NCI-H1417 (cell line): ENCODE measurements around the gene ARHGAP8.
"Not testable (repeated sequence)": the region's sequence is repeated elsewhere in the genome, so short reads cannot be mapped to it uniquely, and the experiment has no call there.

Source experiments
- DNase-seq, 3 experiments: peaks; one replicate each; lab custom pipeline; 2025; lab: John Stamatoyannopoulos, UW

ARHGAP8 gene

DNA sequence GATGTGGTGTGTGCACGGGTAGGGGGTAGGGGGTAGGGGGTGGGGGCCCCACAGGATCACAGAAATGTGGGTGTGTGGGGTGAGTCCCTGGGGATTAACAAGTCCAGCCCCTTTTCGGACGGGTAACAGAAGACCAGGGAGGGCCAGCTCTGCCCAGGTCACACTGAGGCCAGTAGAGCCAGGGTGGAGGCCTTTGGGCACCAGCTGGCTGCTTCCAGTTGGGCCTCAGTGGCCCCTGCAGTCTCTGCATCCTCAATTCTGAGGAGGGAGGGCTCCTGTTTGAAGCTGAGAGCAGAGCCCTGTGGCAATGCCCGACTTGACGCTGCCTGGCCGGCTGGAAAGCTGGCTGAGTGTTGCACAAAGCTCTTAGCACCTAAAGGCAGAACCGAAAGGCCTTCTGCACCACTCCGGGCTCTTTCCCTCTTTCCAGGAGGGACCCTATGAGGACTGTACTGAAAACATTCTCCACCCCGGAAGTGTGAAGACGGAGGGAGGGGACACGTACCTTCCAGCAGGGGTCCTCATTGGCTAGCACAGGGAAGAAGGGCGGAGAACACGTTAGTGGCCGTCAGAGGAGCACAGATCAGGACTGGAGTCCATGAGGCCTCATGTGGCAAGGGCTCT lies 137.0 kb downstream of the ARHGAP8 start:
- DNase-seq, result peak in 1 of 3 experiments; percentile 13

DNA sequence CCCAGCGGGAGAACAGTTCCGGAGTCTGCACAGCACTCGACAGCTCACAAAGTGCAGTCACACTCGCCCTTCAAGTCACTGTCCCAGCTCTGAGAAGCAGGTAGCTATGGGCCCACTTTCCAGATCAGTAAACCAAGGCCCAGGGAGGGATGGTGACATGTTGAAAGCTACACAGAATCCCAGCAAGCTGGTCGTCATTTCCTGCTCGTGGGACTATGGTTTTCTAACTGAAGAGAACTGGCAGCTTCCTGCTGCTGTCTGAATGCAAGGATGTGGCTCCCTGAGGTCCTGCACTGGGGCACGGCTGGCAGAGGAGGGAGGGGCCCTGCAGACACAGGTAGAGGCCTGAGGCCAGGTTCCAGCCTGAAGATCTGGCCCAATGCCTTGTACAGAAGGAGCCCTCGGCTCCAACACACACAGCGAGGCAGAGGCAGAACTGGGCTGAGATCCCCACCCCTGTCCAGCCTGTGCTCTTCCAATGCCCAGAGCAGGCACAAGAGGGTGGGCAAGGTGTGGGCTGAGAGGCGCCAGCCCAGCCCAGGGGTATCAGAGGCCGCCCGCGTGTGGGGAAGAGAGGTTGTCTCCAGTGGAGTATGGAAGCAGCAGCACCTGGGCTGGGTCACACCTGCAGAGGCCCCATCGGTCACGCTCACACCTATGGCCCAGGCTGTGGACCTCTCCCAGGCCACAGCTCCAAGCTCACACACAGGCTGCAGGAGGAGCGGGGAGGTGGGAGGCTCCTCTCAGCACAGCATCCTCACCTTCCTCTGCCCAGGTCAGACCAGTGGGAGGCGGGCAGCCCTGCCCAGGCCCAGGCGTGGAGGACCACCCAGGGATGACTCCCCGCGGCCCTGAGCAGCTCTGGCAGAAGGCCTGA lies 138.3 kb downstream of the ARHGAP8 start:
- DNase-seq, result no peak

DNA sequence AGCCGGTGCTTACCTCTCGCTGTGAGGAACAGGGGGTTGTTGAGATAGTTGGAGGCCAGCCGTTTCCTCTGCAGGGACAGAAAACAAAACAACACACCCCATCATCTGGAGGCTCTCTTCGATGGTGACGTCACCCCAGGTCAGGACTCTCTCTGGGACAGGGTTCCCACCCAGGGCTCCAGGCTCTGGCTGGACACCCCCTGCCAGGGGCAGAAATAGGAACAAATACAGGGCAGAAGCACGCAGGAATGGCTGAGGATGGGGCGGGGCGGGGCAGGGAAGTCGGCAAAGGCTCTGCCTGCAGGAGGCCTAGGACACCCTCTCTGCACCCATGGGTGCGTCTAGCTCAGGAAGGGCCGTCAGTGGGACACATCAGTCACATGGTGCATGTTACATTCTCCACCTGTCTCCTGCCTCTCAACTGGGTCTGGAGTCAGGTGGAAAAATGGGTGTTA lies 138.9 kb downstream of the ARHGAP8 start:
- DNase-seq, result no peak

DNA sequence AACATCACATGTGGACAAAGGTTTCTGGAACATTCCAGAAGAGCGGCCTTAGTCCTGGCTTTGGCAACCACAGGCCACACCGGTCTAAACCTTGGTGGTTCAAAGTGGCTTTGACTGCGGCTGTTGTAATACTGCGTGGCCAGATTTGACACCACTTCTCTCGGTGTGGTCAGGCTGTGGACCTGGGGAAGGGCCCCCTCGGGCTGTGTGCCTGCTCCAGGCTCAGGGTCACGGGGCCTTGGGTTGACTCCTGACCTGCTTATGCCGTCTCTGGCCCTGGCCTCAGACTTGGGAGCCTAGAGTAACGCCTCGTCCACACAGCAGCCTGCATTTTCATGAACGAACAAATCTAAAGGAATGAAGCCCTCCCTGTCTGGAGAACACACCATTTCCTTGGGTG lies 139.4 kb downstream of the ARHGAP8 start:
- no peak for DNase-seq

DNA sequence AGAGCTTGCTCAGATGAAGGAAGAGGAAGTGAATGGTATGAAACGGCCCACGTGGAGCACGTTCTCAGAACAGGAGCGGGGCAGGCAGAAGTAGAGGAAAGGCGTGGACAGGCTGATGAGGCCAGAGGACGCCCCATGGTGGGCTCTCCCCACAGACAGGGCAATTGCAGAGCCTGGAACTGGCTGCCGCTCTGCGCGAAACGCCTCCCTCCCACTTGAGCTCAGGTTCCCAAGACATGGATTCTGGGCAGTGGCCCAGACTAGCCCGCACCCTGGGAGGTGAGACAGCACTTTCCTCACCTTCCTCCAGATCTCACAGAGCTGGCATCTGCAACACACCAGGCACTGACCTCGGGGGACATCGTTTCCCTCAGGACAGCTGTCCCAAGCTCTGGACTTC lies 139.9 kb downstream of the ARHGAP8 start:
- DNase-seq, result no peak

DNA sequence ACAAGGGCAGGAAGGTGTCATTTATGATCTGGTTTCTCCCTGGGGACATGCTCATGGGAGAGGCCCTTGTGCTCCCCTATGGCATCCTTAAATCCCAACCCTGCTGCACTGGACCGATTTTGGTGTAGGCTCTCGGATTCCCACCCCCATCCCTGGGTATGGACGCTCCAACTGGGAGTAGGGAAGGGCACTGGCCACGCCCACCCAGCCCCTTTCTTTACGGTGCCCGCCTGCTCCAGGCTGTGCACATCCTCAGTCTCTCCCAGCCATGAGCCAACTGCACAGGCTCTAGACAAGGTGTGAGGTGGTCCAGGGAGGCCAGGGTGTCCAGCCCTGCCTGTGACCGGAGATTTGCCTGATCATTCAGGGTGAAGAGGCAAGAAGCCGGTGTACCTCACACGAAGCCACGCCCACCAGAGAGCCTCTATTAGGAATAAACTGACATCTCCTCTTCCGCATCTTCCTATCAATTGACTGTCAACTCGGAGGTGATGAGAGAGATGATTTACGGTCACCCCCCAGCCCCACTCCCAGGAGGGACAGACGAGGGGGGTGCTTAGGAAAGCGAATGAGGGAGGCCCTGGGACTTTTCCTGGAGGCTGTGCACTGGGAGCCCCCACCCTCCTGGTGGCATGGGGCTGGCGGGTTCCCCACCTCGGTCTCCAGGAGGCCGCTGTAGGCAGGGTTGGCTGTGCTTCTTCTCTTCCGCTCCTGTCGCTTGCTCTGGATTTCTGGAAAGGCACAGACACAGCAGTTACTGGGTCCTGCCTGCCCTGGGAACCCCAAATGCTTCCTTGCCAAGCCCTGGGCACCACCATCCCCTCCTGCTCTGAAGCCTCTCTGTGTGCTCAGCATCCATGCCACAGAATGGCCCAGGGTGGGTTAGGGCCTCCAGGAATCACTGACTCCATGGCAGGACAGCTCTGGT lies 140.7 kb downstream of the ARHGAP8 start:
- no peak for DNase-seq

DNA sequence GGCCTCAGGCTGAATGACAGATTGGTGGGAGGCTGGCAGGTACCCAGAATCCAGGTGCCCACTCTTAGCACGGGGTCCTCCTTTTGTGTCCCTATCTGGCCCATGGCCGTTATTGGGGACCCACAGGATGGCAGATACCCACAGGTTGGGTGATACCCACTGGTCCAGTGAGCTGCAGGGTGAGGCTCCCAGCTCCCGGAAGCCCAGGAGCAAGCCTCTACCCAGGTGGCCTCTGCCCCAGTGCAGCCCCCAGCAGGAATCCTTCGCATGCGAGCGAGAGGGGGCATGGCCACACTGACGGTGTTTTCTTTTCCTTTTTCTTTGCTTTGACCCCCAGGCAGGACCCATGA lies 141.3 kb downstream of the ARHGAP8 start:
- no peak for DNase-seq

DNA sequence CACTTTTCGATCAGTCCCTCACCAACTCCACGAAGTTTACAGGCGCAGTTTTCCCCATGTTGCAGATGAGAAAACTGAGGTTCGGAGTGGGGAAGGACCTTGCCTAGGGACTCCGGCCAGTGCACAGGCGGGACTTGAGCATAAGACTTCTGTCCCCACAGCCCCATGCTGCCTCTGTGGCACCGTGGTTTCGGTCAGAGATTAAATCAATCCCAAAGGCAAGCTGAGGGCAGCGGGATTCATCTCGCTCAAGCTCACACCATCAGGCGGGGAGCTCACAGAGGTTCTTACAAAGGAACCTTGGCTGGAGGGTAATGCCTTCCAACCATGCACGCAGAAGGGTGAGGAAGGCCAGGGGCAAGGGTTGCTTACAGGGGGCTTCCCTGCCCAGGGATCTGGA lies 141.9 kb downstream of the ARHGAP8 start:
- DNase-seq, result no peak

DNA sequence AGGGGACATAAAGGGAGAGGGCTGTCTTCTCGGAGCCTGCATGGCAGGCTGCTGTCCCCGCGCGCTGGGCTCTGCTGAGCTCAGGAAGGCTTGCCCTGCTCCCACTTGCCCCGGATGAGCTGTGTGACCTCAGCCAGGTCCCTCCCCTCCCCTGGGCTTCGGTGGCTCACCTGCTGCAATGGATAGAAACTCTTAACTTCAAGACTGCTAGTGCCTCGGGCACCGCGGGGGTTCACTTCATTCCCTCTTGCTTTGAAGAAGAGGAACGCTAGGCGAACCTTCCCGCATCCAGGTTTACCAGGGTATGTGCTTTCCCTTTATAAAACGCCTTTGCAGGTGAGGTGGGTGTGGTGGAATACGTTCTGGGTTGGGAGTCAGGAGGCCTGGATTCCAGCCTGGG lies 142.4 kb downstream of the ARHGAP8 start:
- DNase-seq, result no peak

DNA sequence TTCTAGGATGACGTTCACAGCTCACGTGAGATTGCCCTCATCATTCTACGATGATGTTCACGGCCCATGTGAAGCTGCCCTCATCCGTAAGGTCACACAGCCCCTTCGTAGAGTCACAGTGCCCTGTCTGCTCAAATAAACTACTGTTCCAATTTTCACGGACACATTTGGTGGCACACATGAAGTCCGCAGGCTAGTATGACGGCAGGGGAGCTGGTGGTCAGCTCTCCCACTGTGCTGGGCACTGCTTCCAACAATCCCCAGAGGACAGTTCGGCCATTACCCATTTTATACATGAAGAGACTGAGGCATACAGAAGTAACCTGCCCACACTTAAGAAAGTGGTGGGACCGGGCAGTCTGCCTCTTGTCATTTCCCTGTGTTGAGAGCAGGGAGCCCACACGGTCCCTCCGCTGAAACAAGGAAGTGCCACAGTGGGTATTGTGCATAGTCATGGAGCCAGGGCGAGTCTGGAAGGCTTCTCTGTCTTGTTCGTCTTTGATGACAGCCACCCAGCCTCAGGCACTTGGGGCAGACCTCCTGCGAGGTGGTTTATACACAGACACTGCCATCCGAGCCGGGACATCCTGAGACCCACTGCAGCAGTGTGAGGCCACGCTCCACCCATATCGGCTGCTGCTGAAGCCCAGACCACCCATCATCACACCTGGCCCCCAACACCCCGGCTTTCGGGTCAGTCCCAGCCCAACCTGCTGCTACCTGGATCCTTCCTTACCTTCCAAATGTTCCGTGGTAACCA lies 143.1 kb downstream of the ARHGAP8 start:
- no peak for DNase-seq

DNA sequence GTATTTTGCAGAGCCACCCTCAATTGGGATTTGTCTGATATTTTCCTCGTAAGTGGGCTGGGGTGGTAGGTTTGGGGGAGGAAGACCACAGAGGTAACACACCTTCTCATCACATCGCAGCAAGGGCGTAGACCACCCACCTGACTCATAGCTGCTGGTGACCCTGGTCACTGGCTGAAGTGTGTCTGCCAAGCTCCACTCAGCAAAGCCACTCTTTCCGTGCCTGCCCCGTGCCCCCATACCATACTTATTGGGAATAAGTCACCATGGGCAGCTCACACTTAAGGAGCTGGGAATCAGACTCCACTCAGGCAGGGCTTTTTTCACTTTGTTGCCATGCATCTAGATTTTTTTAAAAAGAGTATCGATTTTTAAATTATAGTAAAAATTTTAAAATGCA lies 145.9 kb downstream of the ARHGAP8 start:
- no peak for DNase-seq

DNA sequence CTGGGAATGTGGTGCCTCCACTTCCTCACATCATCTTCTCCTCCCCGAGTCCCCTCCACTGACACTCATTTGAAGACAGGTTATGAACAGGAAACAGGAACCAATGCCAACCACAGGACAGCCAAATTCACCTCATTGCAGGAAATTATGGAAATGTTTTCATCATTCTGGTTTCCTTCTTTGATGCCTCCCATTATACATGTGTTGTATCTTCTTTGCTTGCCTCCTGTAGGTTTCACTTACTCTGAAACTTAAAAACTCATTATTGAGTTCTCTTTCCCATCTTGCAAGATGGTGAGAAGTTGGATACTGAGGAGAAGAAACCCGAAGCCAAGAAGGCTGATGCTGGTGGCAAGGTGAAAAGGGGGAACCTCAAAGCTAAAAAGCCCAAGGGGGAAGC lies 148.9 kb downstream of the ARHGAP8 start:
- DNase-seq, result no peak

DNA sequence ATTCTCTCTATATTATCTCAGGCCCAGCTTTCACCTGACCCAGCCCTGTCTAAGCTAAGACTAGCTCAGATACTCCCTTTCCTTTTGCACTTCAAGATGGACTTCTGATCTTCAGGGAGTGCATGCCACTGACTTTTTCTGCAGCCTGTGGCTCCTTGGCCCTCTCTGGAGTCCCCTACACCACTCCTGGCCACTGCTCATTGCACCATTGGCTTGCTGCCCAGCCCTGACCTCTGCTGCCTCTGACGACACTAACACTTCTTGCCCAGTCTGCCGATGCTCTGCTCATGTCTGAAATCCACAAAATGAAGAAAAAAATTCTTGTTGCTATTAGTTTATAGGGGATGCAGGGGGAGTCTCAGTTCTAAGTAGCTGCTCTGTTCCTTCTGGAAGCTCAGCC lies 150.8 kb downstream of the ARHGAP8 start:
- DNase-seq, result not testable (repeated sequence)

DNA sequence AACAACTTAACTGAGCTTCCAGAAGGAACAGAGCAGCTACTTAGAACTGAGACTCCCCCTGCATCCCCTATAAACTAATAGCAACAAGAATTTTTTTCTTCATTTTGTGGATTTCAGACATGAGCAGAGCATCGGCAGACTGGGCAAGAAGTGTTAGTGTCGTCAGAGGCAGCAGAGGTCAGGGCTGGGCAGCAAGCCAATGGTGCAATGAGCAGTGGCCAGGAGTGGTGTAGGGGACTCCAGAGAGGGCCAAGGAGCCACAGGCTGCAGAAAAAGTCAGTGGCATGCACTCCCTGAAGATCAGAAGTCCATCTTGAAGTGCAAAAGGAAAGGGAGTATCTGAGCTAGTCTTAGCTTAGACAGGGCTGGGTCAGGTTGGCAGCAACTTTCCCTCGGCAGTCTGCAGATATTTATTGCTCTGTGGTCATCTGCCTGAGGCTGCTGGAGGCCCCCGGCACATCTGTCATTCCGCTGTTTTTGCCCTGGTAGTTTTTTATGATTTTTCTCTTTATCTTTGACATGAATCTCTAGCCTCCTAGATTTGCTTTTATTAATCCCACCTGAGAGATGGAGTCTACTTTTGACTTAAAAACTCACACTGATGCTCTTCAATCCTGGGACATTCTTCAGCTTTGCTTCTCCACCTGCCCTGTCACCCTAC lies 152.2 kb downstream of the ARHGAP8 start:
- not testable (repeated sequence) for DNase-seq

DNA sequence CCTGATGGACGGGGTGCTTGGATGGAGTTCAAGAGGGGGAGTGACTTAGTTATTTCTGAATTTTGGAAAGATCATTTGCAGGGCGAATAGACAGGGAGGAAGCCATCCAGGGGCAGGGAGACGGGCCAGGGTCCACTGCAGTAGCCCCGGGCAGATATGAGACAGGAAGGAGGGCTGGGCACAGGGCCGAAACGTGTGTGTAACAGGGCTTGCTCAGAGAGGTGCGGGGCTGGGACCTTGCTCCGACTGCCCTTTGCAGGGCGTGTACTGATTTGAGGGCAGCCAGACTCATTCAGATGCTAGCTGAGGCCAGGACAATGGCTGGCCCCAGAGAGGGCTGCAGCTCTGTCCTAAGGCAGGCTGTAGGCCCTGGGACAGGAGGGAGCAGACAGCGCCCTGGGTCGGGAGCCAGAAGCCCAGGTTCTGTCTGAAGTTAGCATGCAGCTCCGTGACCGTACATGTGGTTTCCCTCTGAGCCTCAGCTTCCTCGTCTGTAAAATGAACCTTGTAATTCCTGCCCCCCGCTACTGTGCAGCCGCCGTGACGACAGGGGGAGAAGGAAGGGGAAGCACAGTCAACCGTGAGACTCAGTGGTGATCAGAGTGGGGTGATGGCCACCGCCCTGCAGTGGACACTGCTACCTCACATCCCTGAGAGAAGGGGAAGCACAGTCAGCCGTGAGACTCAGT lies 154.0 kb downstream of the ARHGAP8 start:
- DNase-seq, result no peak

DNA sequence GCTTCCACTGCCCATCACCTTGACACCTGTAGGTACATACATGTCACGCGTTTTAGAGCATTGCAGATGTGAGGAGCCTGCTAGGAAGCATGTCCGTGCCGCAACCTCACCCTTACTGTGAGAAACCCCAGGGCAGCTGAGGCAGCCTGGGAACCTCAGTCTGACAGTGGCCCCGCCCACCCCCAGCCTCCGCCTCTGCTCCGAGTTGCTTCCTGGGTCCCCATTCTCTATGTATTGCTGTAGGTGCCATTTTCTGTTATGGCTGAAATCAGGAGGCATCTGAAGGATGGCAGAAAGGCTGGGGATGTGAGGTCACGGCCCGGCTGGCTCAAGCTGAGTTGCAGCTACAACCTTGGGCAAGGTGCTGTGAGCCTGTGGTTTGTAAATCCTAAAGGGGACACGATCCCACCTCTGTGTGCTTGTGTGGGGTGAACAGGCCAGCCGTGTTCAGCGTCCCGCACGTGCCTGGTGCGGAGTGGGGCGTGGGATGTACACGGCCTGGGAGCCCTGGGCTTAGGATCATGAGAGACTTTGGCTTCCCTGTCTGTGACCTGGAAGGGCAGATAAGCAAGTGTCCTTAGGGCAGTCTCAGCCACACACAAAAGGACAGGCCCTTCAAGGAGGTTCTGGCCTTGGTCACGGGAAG lies 154.7 kb downstream of the ARHGAP8 start:
- no peak for DNase-seq

DNA sequence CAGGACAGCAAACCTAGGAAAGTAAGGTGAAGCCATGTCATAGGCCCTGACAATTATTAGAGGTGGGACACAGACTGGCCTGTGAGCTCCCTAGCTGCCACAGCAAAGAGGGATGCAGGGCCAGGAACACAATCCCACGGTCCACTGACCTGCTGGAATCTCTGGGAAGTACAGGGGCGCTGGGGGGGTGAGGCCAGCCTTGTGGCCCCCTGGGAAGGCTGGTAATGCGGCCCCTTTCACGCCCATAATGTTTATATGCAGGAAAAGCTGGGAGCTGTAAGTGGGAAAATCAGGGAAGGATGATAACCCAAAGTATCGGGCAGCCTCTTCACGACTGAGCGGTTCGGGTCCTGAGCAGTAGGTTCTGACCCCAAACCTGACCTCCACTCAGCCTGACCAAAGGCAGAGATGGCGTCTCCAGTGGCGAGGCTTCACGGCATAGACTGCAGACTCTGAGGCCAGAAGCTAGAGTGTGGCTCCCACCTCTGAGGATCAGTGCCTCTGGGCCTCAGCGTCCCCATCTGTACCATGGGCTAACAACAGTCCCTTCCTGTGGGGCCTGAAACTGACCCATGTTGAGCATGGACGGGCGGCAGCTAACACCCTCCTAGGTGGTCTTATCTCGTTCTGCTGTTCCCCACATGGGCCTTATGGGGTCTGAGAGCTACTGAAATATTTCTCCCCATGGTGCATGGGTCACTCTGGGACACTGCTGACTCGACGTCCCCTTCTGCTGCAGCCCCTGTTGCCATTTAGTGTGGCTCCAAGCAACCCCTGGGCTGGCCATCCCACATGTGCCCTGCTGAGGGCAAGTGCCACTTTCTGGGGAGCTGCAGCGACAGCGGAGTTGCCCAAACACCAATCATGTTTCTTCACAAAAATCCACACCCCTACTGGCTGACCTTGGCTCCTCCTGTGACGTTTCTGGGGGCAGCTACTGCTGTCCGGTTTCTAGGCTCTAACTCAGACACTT lies 155.7 kb downstream of the ARHGAP8 start:
- DNase-seq, result no peak

DNA sequence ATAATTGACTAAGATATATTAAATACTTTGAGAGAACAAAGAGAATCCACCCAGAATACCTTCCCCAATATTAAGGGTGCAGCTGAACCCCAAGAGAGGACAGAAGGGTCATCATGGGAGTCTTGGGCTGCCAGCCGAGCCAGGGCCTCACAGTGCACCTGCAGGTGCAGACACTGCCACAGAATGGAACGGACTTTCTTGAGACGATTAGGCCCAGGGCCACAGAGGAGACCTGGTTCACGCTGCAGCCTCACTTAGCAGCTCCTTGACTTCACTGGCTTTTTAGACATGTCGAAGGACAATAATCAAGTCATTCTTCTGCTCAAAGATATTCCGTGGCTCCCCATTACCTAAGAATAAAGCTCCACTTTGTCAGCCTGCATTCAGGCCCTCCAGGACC lies 156.9 kb downstream of the ARHGAP8 start:
- DNase-seq, result no peak
